ENCODE measurements around the gene SLC16A5.
A peak's percentile ranks its signal among the peaks of the same experiment; 100 is the strongest.
"Not testable (repeated sequence)": the region's sequence is repeated elsewhere in the genome, so short reads cannot be mapped to it uniquely, and the experiment has no call there.

SLC16A5 gene

GRCh38 chr17:75087558-75088453 is at the start of gene SLC16A5:
TSS of gene SLC16A5 (plus strand) at chr17:75087954. CDS start at chr17:75093637, 5,683 bp downstream.
- peak; percentile 43 for DNase-seq (ENCODE audit: low read depth)

DNA sequence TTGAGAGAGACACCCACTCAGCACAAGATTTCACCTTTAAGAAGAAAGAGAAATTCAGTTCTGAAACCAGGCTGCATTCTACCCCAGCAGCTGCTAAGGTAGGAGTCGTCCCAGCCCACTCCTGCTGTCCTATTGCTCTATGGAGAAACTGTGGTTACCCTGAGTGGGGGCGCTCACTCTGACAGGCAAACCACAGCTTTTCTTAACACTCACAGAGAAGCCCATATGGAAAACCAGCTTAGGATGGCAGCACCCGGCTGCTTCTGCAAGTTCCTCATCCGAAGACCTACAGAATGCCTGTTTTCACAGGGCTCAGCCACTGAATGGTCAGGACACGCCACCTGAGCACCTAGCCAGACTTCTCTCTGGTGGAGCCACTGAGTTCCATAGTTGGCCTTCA is 48.5 kb upstream of the SLC16A5 start:
- no peak for DNase-seq (ENCODE audit: low read depth)

DNA sequence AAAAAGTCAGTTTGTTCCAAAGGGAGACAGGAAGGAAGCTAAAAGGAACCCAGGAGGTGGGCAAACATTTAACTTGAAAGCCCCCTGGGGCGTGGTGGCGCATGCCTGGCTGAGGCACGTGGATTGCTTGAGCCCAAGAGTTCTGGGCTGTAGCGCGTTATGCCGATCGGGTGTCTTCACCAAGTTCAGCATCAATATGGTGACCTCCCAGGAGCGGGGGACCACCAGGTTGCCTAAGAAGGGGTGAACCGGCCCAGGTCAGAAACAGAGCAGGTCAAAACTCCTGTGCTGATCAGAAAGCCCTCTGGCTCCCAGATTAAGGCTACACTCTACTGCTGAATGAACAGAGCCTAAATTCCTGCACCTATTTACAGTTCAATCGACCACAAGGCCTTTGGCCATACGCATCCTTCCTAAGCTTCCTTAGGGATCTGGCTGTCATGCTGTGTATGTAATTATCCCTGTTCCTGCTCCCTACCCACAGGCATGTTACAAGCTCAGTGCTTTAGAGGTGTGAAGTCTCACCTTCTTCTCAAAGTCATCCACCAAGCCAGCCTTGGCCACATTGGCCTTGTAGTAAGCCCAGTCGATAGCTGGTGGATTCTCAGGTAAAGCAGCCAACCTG is 46.0 kb upstream of the SLC16A5 start:
- DNase-seq (ENCODE audit: low read depth): no peak

DNA sequence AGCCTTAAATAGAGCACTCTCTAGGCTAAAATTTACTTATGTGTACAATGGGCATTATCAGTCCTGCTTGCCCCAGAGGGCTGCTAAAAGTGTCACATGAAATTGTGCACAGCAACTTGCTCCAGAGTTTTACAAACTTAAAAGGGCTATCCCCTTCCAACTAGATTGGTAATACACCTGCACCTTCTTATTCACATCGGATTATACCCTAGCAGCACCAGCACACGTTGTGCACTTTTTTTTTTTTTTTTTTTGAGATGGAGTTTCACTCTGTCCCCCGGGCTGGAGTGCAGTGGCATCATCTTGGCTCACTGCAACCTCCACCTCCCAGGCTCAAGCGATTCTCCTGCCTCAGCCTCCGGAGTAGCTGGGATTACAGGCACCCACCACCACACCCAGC is 44.0 kb upstream of the SLC16A5 start:
- not testable (repeated sequence) for DNase-seq (ENCODE audit: low read depth)

GRCh38 chr17:75044716-75045115 is 43.0 kb upstream of the SLC16A5 start:
- no peak for DNase-seq (ENCODE audit: low read depth)

DNA sequence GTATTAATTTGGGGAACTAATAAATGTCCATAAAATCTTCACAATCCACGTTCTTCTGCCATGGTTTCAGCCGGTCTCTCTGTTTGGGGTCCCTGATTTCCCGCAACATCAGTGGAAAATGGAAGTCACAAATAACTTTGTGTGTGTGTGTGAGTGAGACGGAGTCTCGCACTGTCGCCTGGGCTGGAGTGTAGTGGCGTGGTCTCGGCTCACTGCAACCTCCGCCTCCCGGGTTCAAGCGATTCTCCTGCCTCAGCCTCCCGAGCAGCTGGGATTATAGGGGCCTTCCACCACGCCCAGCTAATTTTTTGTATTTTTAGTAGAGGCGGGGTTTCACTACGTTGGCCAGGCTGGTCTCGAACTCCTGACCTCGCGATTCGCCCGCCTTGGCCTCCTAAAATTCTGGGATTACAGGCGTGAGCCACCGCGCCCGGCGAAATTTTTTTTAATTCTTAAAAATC is 41.8 kb upstream of the SLC16A5 start:
- not testable (repeated sequence) for DNase-seq (ENCODE audit: low read depth)

DNA sequence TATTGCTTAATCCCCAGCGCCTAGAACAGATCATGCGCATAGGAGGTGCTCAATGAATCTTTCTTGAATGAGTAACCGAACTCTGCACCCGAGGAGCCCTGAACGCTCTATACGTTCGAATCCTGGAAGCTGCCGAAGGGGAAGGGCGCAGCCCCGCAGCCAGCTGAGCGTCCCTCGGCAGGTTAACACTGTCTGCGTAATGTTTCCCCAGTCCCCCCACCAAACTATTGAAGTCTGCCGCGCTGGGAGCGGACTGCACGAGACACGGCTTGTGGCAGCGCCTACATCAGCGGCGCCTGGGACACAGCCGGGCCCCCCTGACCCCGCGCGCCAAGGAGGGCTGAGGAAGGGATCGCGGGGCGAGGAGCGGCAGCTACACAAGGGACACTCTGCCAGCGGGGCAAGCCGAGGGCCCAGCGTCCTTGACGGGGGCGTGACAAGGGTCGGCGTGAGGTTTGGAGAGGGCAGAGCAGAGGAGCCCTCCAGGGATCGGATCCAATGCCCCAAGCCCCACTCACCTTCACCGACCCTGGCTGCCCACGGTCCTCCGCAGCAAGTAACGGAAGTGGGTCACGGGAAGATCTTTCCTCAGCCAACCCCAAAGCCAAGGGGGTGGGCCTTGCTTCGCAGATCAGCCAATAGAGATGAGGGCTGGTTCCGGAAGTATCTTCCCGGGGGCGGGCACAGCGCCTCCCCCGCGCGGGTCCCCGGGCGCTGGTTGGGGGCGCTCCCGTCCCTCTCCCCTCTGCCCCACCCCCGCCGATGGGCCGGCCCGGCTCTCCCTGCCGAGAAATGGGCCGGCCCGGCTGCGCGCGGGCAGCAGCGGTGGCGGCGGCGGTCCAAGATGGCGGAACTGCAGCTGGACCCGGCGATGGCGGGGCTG is 41.1 kb upstream of the SLC16A5 start, which contains the start of the genes ATP5PD and KCTD2:
ATP5PD (minus strand) TSS at position 563 of the 883 bp plus-strand sequence. CDS start 4,319 bp downstream, outside the sequence.
KCTD2 (plus strand) TSS at position 819 of the 883 bp plus-strand sequence; CDS start at position 845, 26 bp downstream.
- peak; percentile 94 for DNase-seq (ENCODE audit: low read depth)

DNA sequence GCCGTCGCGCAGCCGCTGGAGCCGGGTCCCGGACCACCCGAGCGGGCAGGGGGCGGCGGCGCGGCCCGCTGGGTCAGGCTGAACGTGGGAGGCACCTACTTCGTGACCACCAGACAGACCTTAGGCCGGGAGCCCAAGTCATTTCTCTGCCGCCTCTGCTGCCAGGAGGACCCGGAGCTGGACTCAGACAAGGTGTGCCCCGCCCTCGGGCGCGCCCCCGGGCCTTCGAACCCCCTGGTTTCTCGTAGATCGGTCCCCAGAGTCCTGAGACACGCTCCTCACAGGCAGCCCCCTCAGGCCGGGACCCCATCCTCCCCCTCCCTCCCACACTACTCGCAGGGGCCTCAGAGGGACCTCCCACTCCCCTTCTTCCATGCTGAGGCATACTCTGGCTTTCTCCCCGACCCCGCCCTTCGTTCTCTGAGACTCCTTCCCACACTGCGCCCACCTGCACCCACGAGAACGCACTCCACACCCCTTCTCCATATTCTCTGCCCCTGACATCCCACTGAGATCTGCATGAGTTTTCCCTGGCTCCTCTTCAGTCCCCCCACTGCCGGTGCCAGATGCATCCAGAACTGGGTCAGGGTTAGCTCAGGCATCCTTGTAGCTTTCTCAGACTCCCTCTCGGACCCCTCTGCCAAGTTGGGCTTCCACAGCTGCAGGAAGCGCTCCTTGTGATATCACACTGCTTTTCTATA is 40.2 kb upstream of the SLC16A5 start:
- DNase-seq (ENCODE audit: low read depth): no peak

DNA sequence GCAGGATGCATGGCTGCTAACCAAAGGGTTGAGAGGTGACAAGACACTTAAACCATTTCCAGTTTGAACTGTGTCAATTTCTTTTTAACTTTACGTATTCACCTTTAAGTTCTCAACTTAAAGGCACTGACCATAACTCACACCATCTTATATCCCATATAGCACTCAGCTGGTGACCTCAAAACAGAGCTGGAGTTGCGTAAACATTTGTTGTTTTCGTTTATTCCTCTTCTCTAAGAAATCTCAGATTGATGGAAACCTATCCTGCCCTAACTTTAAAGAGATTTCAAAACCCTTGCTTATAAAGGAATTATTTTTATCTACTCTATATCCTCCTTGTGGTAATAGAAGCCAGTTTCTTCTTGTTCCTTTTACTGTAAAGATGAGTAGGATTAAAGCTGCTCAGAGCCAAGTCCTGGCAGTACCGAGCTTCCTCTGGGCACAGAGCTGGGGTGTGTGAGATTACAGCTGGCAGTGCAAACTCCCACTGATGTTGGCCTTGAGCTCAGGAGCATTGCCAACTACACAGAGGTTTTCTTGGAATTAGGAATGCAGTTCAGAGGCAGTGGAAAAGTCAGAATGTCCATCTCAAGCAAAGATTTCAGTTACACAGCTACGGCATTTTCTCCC is 39.4 kb upstream of the SLC16A5 start:
- DNase-seq (ENCODE audit: low read depth): no peak

DNA sequence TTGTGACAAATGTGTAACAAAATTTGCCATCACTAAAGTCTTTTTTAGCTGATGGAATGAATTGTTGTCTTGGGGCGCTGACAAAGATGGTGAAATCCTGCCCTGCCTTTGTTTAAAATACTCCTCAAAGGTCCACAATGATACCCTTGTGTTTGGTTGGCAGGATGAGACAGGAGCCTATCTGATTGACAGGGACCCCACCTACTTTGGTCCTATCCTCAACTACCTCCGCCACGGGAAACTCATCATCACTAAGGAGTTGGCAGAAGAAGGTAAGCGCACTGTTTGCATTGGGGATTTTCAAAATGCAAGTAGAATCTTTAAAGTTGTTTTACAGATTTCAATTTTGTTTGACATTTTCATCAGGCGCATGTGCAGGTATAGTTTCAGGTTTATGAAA is 38.7 kb upstream of the SLC16A5 start:
- no peak for DNase-seq (ENCODE audit: low read depth)

DNA sequence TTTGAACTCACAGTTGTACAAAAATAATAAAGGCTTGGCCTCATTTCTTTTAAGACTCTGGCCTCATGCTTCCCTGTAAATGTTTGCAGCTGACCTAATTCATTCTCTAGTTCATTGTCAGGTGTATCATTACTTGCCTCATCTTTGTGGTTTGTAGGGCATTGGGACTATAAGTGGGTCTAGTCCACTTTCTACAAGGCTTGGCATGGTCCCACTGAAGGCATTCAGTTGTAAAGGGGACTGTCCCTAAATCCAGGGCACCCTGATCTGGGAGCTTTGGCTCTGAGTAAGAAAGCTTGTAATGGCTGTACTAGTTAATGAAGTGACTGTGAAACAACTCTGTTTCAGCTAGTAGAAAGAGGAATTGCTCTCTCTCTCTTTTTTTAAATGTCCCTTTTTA is 38.0 kb upstream of the SLC16A5 start:
- no peak for DNase-seq (ENCODE audit: low read depth)

GRCh38 chr17:75051941-75052340 is 35.8 kb upstream of the SLC16A5 start:
- no peak for DNase-seq (ENCODE audit: low read depth)

DNA sequence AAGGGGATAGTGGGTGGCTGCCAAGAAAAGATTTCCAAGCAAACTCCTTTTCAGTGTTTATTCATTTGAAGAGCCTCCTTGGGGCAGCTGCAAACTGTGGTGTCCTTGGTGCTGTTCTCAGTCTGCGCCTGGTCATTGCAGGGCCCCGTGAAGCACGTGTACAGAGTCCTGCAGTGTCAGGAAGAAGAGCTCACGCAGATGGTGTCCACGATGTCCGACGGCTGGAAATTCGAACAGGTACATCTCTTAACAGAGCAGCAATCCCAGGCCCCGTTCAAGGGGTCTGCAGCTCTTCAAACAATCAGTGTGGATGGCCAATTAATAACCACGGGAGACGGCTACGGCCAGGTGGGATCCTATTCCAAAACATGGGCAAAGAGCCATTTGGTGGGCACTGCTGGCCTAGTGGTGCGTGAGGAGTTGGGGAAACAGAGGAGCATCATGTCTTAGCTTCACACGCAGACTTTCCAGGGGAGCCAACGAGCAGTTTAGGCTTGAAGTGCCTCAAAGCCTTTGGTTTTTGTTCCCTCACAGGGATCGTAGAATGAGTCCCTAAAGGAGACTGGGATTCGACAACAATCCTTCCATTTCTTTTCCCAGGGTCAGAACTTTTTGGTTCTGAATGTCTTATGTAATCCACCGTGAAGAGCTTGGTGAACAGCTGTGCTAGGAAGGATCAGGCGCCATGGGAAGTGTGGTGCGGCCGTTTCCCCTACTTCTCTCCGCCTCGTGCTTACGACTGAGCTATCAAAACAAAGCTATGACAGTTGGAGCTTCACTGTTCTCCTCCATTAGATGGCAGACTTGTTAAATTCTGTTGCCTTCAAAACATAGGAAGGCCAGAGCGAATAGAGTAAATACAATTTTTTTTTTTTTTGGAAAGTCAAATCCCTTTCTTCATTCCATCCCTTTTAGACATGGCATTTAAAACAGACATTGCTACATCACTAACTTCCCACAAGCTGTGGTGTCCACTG is 28.1 kb upstream of the SLC16A5 start:
- DNase-seq (ENCODE audit: low read depth): no peak

DNA sequence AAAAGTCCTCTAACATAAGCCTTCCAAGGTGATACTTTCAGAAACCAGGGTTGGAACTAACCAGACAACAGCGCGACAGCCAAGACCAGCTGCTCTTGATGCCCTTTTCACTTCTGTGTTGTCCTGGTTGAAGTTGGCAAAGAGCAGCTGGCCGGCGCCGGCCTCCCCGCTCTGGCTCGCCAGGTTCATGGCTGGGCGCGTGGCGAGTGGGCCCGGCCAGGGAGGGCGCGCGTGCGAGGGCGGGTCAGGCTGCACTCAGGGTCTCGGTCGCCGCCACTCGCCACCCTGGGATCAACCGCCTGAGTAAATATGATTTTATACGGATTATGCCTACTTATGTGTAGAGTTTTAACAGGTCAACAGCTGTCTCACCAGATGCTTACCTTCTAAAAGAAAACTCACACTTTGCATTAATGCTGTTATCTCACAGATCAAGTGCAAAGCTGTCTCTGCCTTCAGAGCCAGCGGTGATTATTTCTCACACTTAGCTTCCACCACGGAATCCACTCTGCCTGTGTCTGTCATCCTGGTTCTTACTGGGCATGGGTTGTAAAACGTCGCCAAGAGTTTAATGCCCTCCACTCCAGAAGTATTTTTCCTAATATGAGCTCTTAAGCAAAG is 27.2 kb upstream of the SLC16A5 start:
- DNase-seq (ENCODE audit: low read depth): no peak

GRCh38 chr17:75061055-75061438 is 26.7 kb upstream of the SLC16A5 start:
- DNase-seq (ENCODE audit: low read depth): no peak

- no peak for DNase-seq (ENCODE audit: low read depth)
Observed at GRCh38 chr17:75061618-75062017, 26.1 kb upstream of the SLC16A5 start.

DNA sequence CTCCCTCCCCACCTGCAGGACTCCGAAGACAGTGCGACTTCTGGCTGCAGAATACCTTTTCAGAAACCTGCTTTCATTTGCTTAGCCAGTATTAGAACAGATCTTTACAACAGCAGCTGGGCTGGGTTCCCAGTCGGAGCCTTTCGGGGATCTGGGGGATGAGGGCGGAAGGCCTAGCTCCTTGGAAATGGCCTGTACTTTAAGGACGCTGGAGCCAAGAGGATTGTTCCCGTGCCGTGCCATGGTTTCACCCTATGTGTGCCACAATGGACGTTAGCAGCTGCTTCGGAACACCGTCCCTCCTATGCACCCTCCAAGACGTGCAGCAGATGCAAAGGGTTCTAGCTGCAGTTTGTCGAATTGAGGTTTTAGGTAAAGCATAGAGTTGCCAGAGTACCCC is 24.6 kb upstream of the SLC16A5 start:
- DNase-seq (ENCODE audit: low read depth): no peak

- no peak for DNase-seq (ENCODE audit: low read depth)
Observed at GRCh38 chr17:75063626-75064025, 24.1 kb upstream of the SLC16A5 start.

DNA sequence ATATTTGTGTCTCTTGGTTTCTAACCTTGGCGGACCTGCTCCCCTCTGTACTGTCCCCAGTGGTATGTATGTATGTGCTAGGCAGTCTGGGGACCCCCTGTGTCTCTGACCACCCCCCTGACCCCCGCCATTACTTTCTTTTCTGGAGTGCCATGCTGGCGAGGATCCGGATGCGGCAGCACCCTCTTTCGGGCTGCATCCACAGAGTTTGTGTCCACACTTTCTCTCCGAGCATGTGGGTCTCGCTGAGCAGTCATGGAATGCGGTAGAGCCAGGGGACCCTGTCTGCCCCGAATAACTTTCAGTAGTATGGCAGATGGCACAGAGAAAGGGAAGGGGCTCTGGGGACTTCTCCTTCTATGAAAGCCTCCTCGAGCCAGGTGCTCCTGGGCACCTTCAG is 23.7 kb upstream of the SLC16A5 start:
- no peak for DNase-seq (ENCODE audit: low read depth)

All from activated T-helper 1 cell treated with Interleukin-2 at 50 U/mL for 16 hours (primary cell).